OCI-LY1 (cell line): ENCODE data around the gene TM7SF3.
A peak's percentile ranks its signal among the peaks of the same experiment; 100 is the strongest.

Experiments used
- H2AFZ ChIP-seq: fragments of 200-600 bp; sonication (generic), shearing (Covaris generic); 2 replicates; pipeline ENCODE4 v1.6.0; 2014; ENCODE audit warnings: antibody characterized with exemption, mild to moderate bottlenecking, low read length
- H3F3A ChIP-seq: fragments of 200-600 bp; sonication (generic), shearing (Covaris generic); 2 replicates; pipeline ENCODE4 v1.6.0; 2014; ENCODE audit warnings: mild to moderate bottlenecking, antibody characterized with exemption, low read length, moderate library complexity; ENCODE audit not compliant: insufficient read depth
- H3K27ac ChIP-seq: fragments of 200-600 bp; sonication (generic); 2 replicates; pipeline ENCODE4 v1.5.1; 2014; ENCODE audit warnings: low read length, mixed run types, mild to moderate bottlenecking, low read depth; ENCODE audit not compliant: poor library complexity, severe bottlenecking
- H3K27me3 ChIP-seq: fragments of 200-600 bp; sonication (generic); 2 replicates; pipeline ENCODE4 v1.6.0; 2014; ENCODE audit warnings: antibody characterized with exemption, mild to moderate bottlenecking, low read length, moderate library complexity; ENCODE audit not compliant: insufficient read depth
- H3K36me3 ChIP-seq: fragments of 200-600 bp; sonication (generic); 2 replicates; pipeline ENCODE4 v1.6.1; 2014; ENCODE audit warnings: mild to moderate bottlenecking, antibody characterized with exemption, low read length, moderate library complexity, mixed read lengths; ENCODE audit not compliant: insufficient read depth
- H3K4me1 ChIP-seq: fragments of 200-600 bp; sonication (generic); 2 replicates; pipeline ENCODE4 v1.5.1; 2014; ENCODE audit warnings: mild to moderate bottlenecking, low read length, moderate library complexity; ENCODE audit not compliant: insufficient read depth, severe bottlenecking
- H3K4me2 ChIP-seq: fragments of 200-600 bp; sonication (generic), shearing (Covaris generic); 2 replicates; pipeline ENCODE4 v1.6.1; 2014; ENCODE audit warnings: low read length
- H3K4me3 ChIP-seq: fragments of 200-600 bp; sonication (generic); 2 replicates; pipeline ENCODE4 v1.5.1; 2014; ENCODE audit warnings: low read length, low read depth, mild to moderate bottlenecking, mixed read lengths; ENCODE audit not compliant: poor library complexity, severe bottlenecking
- H3K79me2 ChIP-seq: fragments of 200-600 bp; shearing (Covaris generic); 2 replicates; pipeline ENCODE4 v1.6.1; 2016; ENCODE audit warnings: mixed run types, low read length, mixed read lengths; ENCODE audit not compliant: insufficient read depth
- H3K9ac ChIP-seq: fragments of 200-600 bp; sonication (generic), shearing (Covaris generic); 2 replicates; pipeline ENCODE4 v1.6.1; 2014; ENCODE audit warnings: mild to moderate bottlenecking, low read length, mixed read lengths
- H3K9me2 ChIP-seq: fragments of 200-600 bp; sonication (generic), shearing (Covaris generic); 2 replicates; pipeline ENCODE4 v1.6.1; 2014; ENCODE audit warnings: low read depth, mild to moderate bottlenecking, low read length, mixed read lengths
- H3K9me3 ChIP-seq: fragments of 200-600 bp; shearing (Covaris generic); 2 replicates; pipeline ENCODE4 v1.6.1; 2014; ENCODE audit warnings: low read length, mixed read lengths
- H4K20me1 ChIP-seq: fragments of 200-600 bp; sonication (generic), shearing (Covaris generic); 2 replicates; pipeline ENCODE4 v1.6.0; 2016; ENCODE audit warnings: mild to moderate bottlenecking, low read length; ENCODE audit not compliant: insufficient read depth
- CTCF ChIP-seq: fragments of 200-600 bp; sonication (generic), shearing (Covaris generic); IDR thresholded peaks from 2 replicates; pipeline ENCODE4 v1.5.1; 2017; ENCODE audit warnings: mild to moderate bottlenecking, antibody characterized with exemption, low read length, moderate library complexity, mixed read lengths
- EZH2 ChIP-seq: fragments of 200-600 bp; sonication (generic), shearing (Covaris generic); IDR thresholded peaks from 2 replicates; pipeline ENCODE4 v1.8.0; 2017; ENCODE audit warnings: borderline replicate concordance, mixed run types, mild to moderate bottlenecking, antibody characterized with exemption, low read length, moderate library complexity, mixed read lengths

Gene TM7SF3

GRCh38 chr12:26987634-26988424, 26.4 kb downstream of the TM7SF3 start:
- Histone ChIP-seq H3K36me3 (peaks cover 55% of the 10 kb centered on the region), H3K9me3 (no peaks in the 10 kb centered on the region), H3K9me2 (no peaks in the 10 kb centered on the region), H3K4me1 (peaks cover 9% of the 10 kb centered on the region), H3K4me2 (no peak overlapping the region), H2AFZ (no peak overlapping the region), H3K27me3 (no peaks in the 10 kb centered on the region), H3K4me3 (no peak overlapping the region), H3F3A (no peaks in the 10 kb centered on the region), H3K27ac (peak overlapping the region; percentile 10), H3K9ac (no peak overlapping the region), H4K20me1 (no peaks in the 10 kb centered on the region), H3K79me2 (no peaks in the 10 kb centered on the region)
- TF ChIP-seq CTCF (no peak), EZH2 (no peak)

- Histone ChIP-seq H3K27me3 (no peaks in the 10 kb centered on the region), H3K4me2 (no peak overlapping the region), H3K36me3 (peaks cover 64% of the 10 kb centered on the region), H3K4me1 (peaks cover 5% of the 10 kb centered on the region), H3F3A (no peaks in the 10 kb centered on the region), H3K79me2 (no peaks in the 10 kb centered on the region), H3K27ac (no peak overlapping the region), H3K9me2 (no peaks in the 10 kb centered on the region), H3K9me3 (no peaks in the 10 kb centered on the region), H4K20me1 (no peaks in the 10 kb centered on the region), H3K9ac (no peak overlapping the region), H2AFZ (no peak overlapping the region), H3K4me3 (no peak overlapping the region)
- TF ChIP-seq CTCF = no peak
- no peak for TF ChIP-seq EZH2
Observed at GRCh38 chr12:26982866-26983265, 31.3 kb downstream of the TM7SF3 start.

- Histone ChIP-seq H3F3A (no peaks in the 10 kb centered on the region), H3K36me3 (peaks cover 69% of the 10 kb centered on the region), H3K27me3 (no peaks in the 10 kb centered on the region), H3K4me3 (no peak overlapping the region), H3K79me2 (no peaks in the 10 kb centered on the region), H3K4me2 (no peak overlapping the region), H3K4me1 (peaks cover 7% of the 10 kb centered on the region), H3K9me2 (no peaks in the 10 kb centered on the region), H3K9ac (no peak overlapping the region), H4K20me1 (no peaks in the 10 kb centered on the region), H2AFZ (no peak overlapping the region), H3K9me3 (no peaks in the 10 kb centered on the region), H3K27ac (no peak overlapping the region)
- TF ChIP-seq EZH2 = no peak
Observed at GRCh38 chr12:26979733-26980132, 34.5 kb downstream of the TM7SF3 start.

GRCh38 chr12:26978801-26979200, 35.4 kb downstream of the TM7SF3 start:
- Histone ChIP-seq H2AFZ (no peak overlapping the region), H4K20me1 (no peaks in the 10 kb centered on the region), H3K9me2 (no peaks in the 10 kb centered on the region), H3K4me3 (no peak overlapping the region), H3K4me1 (peaks cover 7% of the 10 kb centered on the region), H3K27ac (no peak overlapping the region), H3K9me3 (no peaks in the 10 kb centered on the region), H3K27me3 (no peaks in the 10 kb centered on the region), H3F3A (no peaks in the 10 kb centered on the region), H3K79me2 (no peaks in the 10 kb centered on the region), H3K36me3 (peaks cover 74% of the 10 kb centered on the region), H3K9ac (no peak overlapping the region), H3K4me2 (no peak overlapping the region)
- TF ChIP-seq EZH2 (no peak), CTCF (no peak)
